Breast epithelium (tissue), 3 donors: ENCODE results near the gene SYTL3.

Experiments used
- CTCF ChIP-seq, 3 donors: fragments of 450-650 bp; IDR thresholded peaks; one replicate each; pipeline ENCODE4 v1.5.1; 2016 to 2017; ENCODE audit warnings: antibody characterized with exemption in 3 of 3, mild to moderate bottlenecking in 3 of 3, moderate library complexity in 3 of 3
- POLR2A ChIP-seq: fragments of 450-650 bp; IDR thresholded peaks from one replicate; pipeline ENCODE4 v1.6.1; 2016; ENCODE audit warnings: antibody characterized with exemption, mild to moderate bottlenecking, moderate library complexity

GRCh38 chr6:158766621-158767455 lies 117.0 kb downstream of the SYTL3 start:
- TF ChIP-seq CTCF (IDR thresholded peaks at IDR 0.05), result no peak
- TF ChIP-seq POLR2A, result no peak
